ENCODE measurements around the gene TAF6L. TPM values are rescaled to one million over a fixed set of nuclear protein-coding genes. Genes with fewer than 3 reads are reported as not detected.

Gene TAF6L
- polyA plus RNA-seq, 3 donors = 5.1 to 35.5 (median 5.3) TPM

- no peak for DNase-seq
- H3K4me1 ChIP-seq (ENCODE audit: control insufficient read depth in 1 of 2, insufficient read depth in 2 of 2, low read length in 2 of 2) = peaks cover 35 to 66% of the 10 kb centered on the region in 2 donors
- 90% methylated on average over 2 of the region's 5 CpGs for WGBS (ENCODE audit: insufficient coverage)
- no peak for TF ChIP-seq CTCF (IDR thresholded peaks at IDR 0.05)
- peaks cover 73% of the 10 kb centered on the region for H3K79me2 ChIP-seq (ENCODE audit: insufficient read depth, low read length)
- peak overlapping the region; percentile 10 to 77 for H3K27ac ChIP-seq (ENCODE audit: low read depth in 1 of 2, low read length in 2 of 2)
- H2AFZ ChIP-seq (ENCODE audit: insufficient read depth, low read depth, low read length, poor library complexity, severe bottlenecking) = no peak overlapping the region
- Mint-ChIP-seq H3K27me3 (ENCODE audit: low read depth in 3 of 3) (no peaks in the 10 kb centered on the region), H3K27ac (peak overlapping the region in 5 of 7 donors; percentile 67 to 96 (median 90)), H3K9me3 (no peaks in the 10 kb centered on the region), H3K36me3 (peaks cover 28 to 37% of the 10 kb centered on the region in 2 donors), H3K4me1 (peaks cover 51% of the 10 kb centered on the region), H3K4me3 (no peak overlapping the region)
- H3K4me2 ChIP-seq (replicated peaks; ENCODE audit: extremely low read depth, low read length, poor library complexity, severe bottlenecking) = no peak overlapping the region
- no peaks in the 10 kb centered on the region for H3K9me3 ChIP-seq (replicated peaks in 1 of 2; ENCODE audit: control insufficient read depth in 1 of 2, insufficient read depth in 1 of 2, low read length in 2 of 2)
- H3K27me3 ChIP-seq (ENCODE audit: control insufficient read depth in 2 of 2, insufficient read depth in 2 of 2, low read length in 2 of 2) = no peaks in the 10 kb centered on the region
- H3K4me3 ChIP-seq (replicated peaks in 1 of 3; ENCODE audit: low read depth in 2 of 3, low read length in 3 of 3) = no peak overlapping the region
- H3K36me3 ChIP-seq (replicated peaks in 1 of 2; ENCODE audit: control insufficient read depth in 1 of 2, insufficient read depth in 2 of 2, low read length in 2 of 2) = peaks cover 35 to 42% of the 10 kb centered on the region in 2 donors
- no peak overlapping the region for H3K9ac ChIP-seq (ENCODE audit: insufficient read depth, low read length, poor library complexity, severe bottlenecking)
- H4K20me1 ChIP-seq (ENCODE audit: insufficient read depth, low read length) = peaks cover 26% of the 10 kb centered on the region
- intact Hi-C loops (cut with micrococcal nuclease) = loop anchor here (5.0 to 10.0 kb wide), 3 partner anchors 43 to 194 kb away; partner anchors contain the start of genes STX5 (in 1 of the 2), TEX54 (in 1 of the 2) and TUT1 (in 1 of the 2)
Observed at GRCh38 chr11:62788991-62789390, 17.8 kb downstream of the TAF6L start.

- H3K27ac Mint-ChIP-seq = peak overlapping the region in 6 of 7 donors; percentile 55 to 90 (median 80)
- Histone ChIP-seq H3K36me3 (replicated peaks in 1 of 2; ENCODE audit: control insufficient read depth in 1 of 2, insufficient read depth in 2 of 2, low read length in 2 of 2) (peaks cover 41 to 48% of the 10 kb centered on the region in 2 donors), H3K4me2 (replicated peaks; ENCODE audit: extremely low read depth, low read length, poor library complexity, severe bottlenecking) (no peak overlapping the region), H3K27ac (ENCODE audit: low read depth in 1 of 2, low read length in 2 of 2) (peak overlapping the region in 1 of 2 donors; percentile 77), H4K20me1 (ENCODE audit: insufficient read depth, low read length) (peaks cover 32% of the 10 kb centered on the region), H3K4me3 (replicated peaks in 1 of 3; ENCODE audit: low read depth in 2 of 3, low read length in 3 of 3) (no peak overlapping the region), H3K4me1 (ENCODE audit: control insufficient read depth in 1 of 2, insufficient read depth in 2 of 2, low read length in 2 of 2) (peaks cover 35 to 66% of the 10 kb centered on the region in 2 donors), H2AFZ (ENCODE audit: insufficient read depth, low read depth, low read length, poor library complexity, severe bottlenecking) (no peak overlapping the region), H3K9me3 (replicated peaks in 1 of 2; ENCODE audit: control insufficient read depth in 1 of 2, insufficient read depth in 1 of 2, low read length in 2 of 2) (no peaks in the 10 kb centered on the region), H3K27me3 (ENCODE audit: control insufficient read depth in 2 of 2, insufficient read depth in 2 of 2, low read length in 2 of 2) (no peaks in the 10 kb centered on the region), H3K9ac (ENCODE audit: insufficient read depth, low read length, poor library complexity, severe bottlenecking) (no peak overlapping the region), H3K79me2 (ENCODE audit: insufficient read depth, low read length) (peaks cover 78% of the 10 kb centered on the region)
- WGBS (ENCODE audit: insufficient coverage) = 100% methylated on average over 1 of the region's 3 CpGs
- TF ChIP-seq CTCF (IDR thresholded peaks at IDR 0.05) = no peak
- H3K4me1 Mint-ChIP-seq = peaks cover 51% of the 10 kb centered on the region
- peaks cover 33 to 43% of the 10 kb centered on the region in 2 donors for H3K36me3 Mint-ChIP-seq
- no peak overlapping the region for H3K4me3 Mint-ChIP-seq
- no peaks in the 10 kb centered on the region for H3K27me3 Mint-ChIP-seq (ENCODE audit: low read depth in 3 of 3)
- DNase-seq = no peak
- H3K9me3 Mint-ChIP-seq = no peaks in the 10 kb centered on the region
- intact Hi-C loops (cut with micrococcal nuclease) = loop anchor here (5.0 to 10.0 kb wide), 3 partner anchors 43 to 195 kb away; partner anchors contain the start of genes STX5 (in 1 of the 2), TEX54 (in 1 of the 2) and TUT1 (in 1 of the 2)
Observed at GRCh38 chr11:62789576-62789975, 18.4 kb downstream of the TAF6L start.

Measured in CD14-positive monocyte (primary cell).